GM10266 (cell line): ENCODE results near the gene ACBD6.
"Not testable (repeated sequence)": the region's sequence is repeated elsewhere in the genome, so short reads cannot be mapped to it uniquely, and the experiment has no call there.

Experiments used
- DNase-seq: peaks from one replicate; pipeline ENCODE4 v3.0.0; 2012; ENCODE audit errors: extremely low spot score
- TF ChIP-seq, protein P1 (sequence below): IDR thresholded peaks from 2 replicates; pipeline ENCODE4 v1.5.1; 2012; ENCODE audit warnings: mild to moderate bottlenecking, low read depth; ENCODE audit not compliant: control insufficient read depth, insufficient read depth; ENCODE audit errors: missing control alignments

The ACBD6 gene

DNA sequence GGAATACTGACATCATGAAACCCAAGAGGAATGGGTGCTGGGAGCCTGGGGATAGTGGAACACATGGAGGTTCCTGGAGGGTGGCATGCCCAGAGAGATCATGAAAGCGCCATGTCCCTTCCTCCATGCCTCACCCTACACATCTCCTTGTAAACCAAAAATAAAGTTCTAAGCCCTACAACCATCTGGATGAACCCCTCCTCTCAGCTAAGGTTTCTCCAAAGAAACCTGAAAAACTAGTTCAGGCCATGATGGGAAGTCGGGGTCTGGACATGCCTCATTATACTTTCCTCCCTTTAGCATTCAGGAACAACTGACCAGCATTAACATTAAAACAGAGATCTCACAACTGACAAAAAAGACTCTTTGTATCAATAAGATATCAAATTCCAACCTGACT is 68.5 kb downstream of the ACBD6 start:
- no peak for DNase-seq
- TF ChIP-seq, protein P1, sequence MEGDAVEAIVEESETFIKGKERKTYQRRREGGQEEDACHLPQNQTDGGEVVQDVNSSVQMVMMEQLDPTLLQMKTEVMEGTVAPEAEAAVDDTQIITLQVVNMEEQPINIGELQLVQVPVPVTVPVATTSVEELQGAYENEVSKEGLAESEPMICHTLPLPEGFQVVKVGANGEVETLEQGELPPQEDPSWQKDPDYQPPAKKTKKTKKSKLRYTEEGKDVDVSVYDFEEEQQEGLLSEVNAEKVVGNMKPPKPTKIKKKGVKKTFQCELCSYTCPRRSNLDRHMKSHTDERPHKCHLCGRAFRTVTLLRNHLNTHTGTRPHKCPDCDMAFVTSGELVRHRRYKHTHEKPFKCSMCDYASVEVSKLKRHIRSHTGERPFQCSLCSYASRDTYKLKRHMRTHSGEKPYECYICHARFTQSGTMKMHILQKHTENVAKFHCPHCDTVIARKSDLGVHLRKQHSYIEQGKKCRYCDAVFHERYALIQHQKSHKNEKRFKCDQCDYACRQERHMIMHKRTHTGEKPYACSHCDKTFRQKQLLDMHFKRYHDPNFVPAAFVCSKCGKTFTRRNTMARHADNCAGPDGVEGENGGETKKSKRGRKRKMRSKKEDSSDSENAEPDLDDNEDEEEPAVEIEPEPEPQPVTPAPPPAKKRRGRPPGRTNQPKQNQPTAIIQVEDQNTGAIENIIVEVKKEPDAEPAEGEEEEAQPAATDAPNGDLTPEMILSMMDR, result no peak

DNA sequence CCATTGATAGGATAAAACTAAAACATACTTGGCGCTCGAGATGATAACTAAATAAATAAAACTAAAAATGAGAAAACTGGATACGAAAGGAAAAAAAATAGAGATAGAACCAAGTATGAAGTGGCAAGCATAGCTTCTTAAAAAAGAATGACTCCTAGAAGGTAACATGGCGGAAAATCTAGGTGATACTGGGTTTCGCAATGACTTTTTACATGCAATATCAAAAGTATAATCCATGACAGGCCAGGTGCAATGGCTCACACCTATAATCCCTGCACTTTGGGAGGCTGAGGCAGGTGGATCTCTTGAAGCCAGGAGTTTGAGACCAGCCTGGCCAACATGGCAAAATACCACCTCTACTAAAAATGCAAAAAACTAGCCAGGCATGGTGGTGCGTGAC is 70.7 kb downstream of the ACBD6 start:
- TF ChIP-seq, protein P1, result no peak
- DNase-seq, result no peak

GRCh38 chr1:180428782-180429695 is 73.3 kb downstream of the ACBD6 start:
- no peak for DNase-seq
- TF ChIP-seq, protein P1, result no peak

- TF ChIP-seq, protein P1, result no peak
- DNase-seq, result no peak
Measured at GRCh38 chr1:180425952-180426351, 76.4 kb downstream of the ACBD6 start.

- TF ChIP-seq, protein P1, result no peak
- DNase-seq, result no peak
Measured at GRCh38 chr1:180424848-180425457, 77.4 kb downstream of the ACBD6 start.

DNA sequence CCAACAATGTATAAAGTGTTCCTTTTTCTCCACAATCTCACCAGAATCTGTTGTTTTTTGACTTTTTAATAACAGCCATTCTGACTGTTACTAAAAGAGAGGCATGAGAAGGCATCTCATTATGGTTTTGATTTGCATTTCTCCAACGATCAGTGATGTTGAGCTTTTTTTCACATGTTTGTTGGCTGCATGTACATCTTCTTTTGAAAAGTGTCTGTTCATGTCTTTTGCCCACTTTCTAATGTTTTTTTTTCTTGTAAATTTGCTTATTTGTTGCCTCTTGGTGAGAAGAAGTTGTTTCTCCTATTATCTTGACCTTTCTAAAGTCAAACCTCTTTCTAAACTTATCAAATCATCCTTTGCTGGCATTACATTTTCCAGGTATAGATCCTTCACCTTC is 80.8 kb downstream of the ACBD6 start:
- TF ChIP-seq, protein P1, result no peak
- no peak for DNase-seq

DNA sequence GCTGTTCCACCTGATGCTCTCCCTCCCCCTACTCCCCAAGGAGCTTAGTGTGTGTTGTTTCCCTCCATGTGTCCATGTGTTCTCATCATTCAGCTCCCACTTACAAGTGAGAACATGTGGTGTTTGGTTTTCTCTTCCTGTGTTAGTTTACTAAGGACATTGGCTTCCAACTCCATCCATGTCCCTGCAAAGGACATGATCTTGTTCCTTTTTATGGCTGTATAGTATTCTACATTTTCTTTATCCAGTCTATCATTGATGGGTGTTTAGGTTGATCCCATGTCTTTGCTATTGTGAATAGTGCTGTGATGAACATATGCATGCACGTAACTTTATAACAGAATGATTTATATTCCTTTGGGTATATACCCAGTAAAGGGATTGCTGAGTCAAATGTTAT is 81.2 kb downstream of the ACBD6 start:
- not testable (repeated sequence) for DNase-seq
